ENCODE measurements around the gene SELPLG.
"Not testable (repeated sequence)": the region's sequence is repeated elsewhere in the genome, so short reads cannot be mapped to it uniquely, and the experiment has no call there.

The SELPLG gene

GRCh38 chr12:108602976-108603704 is 30.6 kb downstream of the SELPLG start:
- no peak for DNase-seq

- DNase-seq = no peak
Measured at GRCh38 chr12:108602209-108602705, 31.4 kb downstream of the SELPLG start.

GRCh38 chr12:108600702-108601007 is 33.0 kb downstream of the SELPLG start:
- DNase-seq = no peak

- no peak for DNase-seq
Measured at GRCh38 chr12:108599948-108600701, 33.6 kb downstream of the SELPLG start.

DNA sequence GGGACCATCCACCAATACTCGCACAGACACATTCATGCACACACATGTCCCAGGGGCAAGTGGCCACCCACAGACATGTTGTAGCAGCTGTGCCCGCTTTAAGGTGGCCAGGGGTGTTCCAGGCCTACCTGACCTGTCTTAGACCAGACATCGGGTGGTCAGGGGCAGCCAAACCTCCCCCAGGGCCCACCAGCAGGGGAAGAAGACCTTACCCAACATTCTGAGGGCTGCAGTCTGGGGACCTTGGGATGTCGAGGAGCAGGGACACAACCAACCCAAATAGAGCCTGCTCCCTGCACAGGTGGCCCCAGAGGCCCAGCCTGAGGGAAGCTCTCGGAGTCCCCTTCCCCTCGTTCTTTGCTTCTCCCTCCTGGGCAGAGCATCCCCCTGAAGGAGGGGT is 34.2 kb downstream of the SELPLG start:
- no peak for DNase-seq

DNA sequence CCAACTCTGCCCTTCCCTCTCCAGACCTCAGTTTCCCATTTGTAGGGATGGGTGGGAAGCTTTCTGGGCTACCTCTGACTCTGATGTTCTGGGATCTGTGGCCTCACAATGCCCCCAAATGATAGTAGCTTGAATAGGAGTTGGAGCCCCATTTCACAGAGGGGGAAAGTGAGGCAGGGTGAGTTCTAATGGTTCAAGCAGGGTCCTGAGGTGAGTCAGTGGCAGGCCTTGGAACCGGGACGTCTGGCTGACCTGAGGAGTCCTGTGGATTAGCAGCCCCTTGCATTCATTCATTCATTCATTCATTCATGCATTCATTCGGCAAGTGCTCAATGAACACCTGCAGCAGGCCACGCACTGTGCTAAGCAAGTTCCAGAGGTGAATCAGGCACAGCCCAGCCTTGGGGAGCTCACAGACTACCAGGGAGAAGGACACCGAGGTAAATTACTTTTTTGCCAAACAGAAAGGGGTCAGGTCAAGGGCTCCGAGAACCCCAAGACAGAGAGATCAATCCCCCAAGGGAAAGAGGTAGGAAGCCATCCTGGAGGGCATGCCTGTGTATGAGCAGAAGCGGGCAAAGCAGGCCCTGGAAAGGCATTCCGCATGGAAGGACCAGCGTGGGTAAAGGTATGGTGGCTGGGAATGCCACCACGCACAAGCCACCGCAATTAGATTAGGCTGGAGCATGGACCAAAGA is 35.0 kb downstream of the SELPLG start:
- DNase-seq = no peak

GRCh38 chr12:108597559-108598471 is 35.9 kb downstream of the SELPLG start, which contains the start of gene TMEM119:
Gene TMEM119, minus strand, starts transcription at chr12:108598084. Its CDS starts 5,701 bp downstream, at chr12:108592383.
- no peak for DNase-seq

GRCh38 chr12:108596854-108597558 is 36.7 kb downstream of the SELPLG start:
- no peak for DNase-seq

GRCh38 chr12:108595711-108596647 is 37.7 kb downstream of the SELPLG start:
- no peak for DNase-seq

GRCh38 chr12:108594960-108595710 is 38.6 kb downstream of the SELPLG start:
- DNase-seq = no peak

- DNase-seq = no peak
Measured at GRCh38 chr12:108594323-108594903, 39.3 kb downstream of the SELPLG start.

DNA sequence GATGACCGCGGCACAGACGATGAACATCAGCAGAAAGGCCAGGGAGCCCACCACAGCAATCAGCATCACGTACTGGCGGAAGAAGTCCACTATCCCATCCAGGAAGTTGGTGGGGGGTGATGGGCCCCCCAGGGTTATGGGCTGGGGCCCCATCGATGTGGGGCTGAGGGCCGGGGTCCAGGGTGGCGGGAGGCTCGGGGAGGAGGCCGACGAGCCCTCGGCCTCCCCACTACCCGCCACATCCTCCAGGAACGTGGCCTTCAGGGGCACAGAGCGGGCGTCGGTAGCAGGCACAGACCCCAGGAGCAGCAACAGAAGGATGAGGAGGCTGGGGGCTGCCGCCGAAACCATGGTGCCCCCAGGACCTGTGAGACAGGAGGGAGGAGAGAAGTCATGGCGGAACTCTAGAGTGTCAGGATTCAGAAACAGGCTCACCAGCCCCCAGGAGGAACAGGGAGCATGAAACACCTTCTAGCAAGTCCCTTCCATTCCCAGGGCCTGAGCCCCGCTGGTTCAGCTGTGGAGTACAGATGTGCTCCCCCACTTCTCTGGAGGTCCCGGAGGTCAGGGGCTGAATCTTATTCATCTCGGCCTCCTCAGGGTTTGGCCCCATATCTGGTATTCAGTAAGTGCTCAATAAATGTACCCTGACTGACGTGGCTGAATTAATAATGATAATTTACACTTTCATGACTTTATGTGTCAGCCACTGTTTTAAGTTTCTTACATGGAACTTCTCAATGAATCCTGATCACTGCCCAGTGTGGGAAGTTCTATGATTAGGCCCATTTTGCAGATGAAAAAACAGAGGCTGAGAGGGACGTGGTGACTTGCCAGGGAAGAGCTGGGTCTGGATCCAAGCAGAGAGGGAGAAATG is 41.4 kb downstream of the SELPLG start:
- DNase-seq = no peak

GRCh38 chr12:108591267-108591980 is 42.3 kb downstream of the SELPLG start:
- DNase-seq = no peak

DNA sequence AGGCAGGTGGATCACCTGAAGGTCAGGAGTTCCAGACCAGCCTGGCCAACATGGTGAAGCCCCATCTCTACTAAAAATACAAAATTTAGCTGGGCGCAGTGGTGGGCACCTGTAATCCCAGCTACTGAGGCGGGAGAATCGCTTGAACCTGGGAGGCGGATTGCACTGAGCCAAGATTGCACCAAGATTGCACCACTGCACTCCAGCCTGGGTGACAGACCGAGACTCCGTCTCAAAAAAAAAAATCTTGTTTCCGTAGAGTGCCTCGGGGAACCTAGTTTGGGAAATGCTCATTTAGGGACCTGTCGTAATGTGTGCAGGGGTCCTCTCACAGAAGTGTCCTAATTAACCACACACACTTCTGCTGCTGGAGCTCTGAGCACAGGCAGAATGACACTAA is 43.2 kb downstream of the SELPLG start:
- not testable (repeated sequence) for DNase-seq

DNA sequence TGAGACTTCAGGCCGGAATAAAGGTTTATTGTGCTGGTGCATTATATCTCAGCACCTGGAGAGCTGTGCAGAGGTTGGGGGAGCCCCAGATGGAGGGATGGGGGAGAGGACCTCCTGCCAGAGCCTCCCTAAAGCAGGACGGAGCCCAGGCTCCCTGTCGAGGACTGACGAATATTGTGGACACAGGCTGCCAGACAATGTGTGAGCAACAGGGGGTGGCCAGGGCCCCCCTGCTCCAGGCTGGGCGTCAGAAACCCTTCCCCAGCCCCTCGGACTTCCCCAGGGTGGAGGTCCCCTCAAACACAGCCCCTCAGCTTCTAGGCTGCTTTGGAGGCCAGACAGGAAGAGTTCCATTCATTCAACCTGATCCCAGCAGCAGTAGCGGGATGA is 43.9 kb downstream of the SELPLG start:
- DNase-seq = no peak

DNA sequence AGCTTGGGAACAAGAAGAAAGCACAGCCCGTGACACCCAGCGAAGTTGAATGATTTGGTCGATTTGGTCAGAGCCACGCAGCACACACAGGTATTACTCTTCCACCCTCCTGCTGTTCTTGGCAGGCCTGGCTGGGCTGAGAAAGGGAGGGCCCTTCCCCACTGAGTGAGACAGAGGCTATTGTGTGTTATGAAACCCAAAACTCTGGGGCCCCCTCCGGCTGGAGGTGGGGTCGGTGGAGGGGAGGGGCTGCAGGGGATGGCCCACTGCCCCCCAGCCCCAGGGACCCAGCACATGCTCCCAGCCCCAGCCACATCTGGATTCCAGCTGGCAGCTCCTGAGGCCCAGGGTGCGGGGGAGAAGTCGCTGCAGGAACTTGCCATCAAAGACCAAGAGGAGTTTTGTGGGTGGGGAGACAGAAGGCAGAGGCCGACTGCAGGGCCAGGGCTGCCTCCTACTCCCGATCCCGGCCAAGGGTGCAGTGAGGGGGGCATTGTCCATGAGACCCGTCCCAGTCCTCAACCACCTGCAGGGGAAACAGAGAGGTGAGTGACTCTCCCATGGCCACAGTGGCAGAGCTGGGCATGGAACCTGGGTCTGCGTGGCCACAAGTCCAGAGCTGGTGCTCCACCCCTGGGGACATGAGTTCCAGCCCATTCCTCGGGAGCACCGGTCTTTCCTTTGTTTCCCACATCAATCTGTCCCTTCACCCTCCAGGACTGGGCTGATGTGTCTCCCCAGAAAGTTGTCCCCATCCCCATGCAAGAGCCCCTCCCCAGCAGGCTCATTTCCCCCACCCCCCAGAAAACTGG is 44.5 kb downstream of the SELPLG start:
- no peak for DNase-seq

GRCh38 chr12:108587826-108588225 is 45.9 kb downstream of the SELPLG start:
- no peak for DNase-seq
